ENCODE measurements around the gene NOS3. TPM values are rescaled to one million over a fixed set of nuclear protein-coding genes. Genes with fewer than 3 reads are reported as not detected.

The NOS3 gene
- total and polyA plus RNA-seq, 9 of the 15 experiments (the other 6 are each of a cell fraction or from before 2014, with no cell fraction given) = 1.1 to 121 (median 23.6) TPM

GRCh38 chr7:150994838-150995510 is 4.2 kb downstream of the NOS3 start (continued):
- no peak for TF ChIP-seq CREB3L1 (IDR thresholded peaks at IDR 0.05; ENCODE audit: borderline replicate concordance, low read depth)
- no peak for TF ChIP-seq ATF1 (CRISPR knock-in tag; IDR thresholded peaks at IDR 0.05)
- peak; percentile 15; the same call in 1 of the 2 replicates for TF ChIP-seq ATF1 (tag; IDR thresholded peaks at IDR 0.05)
- TF ChIP-seq ZNF431 (CRISPR knock-in tag; IDR thresholded peaks at IDR 0.05) = 0 out of 2 replicates have a peak, but pooled peaks have one; percentile 61
- no peak for TF ChIP-seq ZNF277 (CRISPR knock-in tag; IDR thresholded peaks at IDR 0.05; ENCODE audit: borderline replicate concordance)
- no peak for TF ChIP-seq FOXA1 (IDR thresholded peaks at IDR 0.05; ENCODE audit: borderline replicate concordance)
- TF ChIP-seq ATF2 (CRISPR knock-in tag; IDR thresholded peaks at IDR 0.05) = no peak
- 0 out of 2 replicates have a peak, but pooled peaks have one; percentile 68 for TF ChIP-seq ATF6 (CRISPR knock-in tag; IDR thresholded peaks at IDR 0.05)
- TF ChIP-seq PCBP1 (IDR thresholded peaks at IDR 0.05; ENCODE audit: low read depth, low read length, poor library complexity, severe bottlenecking) = no peak
- TF ChIP-seq ELK3 (CRISPR knock-in tag; IDR thresholded peaks at IDR 0.05) = no peak
- no peak for TF ChIP-seq ZFP36 (IDR thresholded peaks at IDR 0.05; ENCODE audit: low read depth, low read length, partially characterized antibody)
- no peak for TF ChIP-seq ILF3 (IDR thresholded peaks at IDR 0.05; ENCODE audit: borderline replicate concordance)
- TF ChIP-seq OTX1 (CRISPR knock-in tag; IDR thresholded peaks at IDR 0.05) = no peak
- TF ChIP-seq ZNF263 (CRISPR knock-in tag; IDR thresholded peaks at IDR 0.05; ENCODE audit: borderline replicate concordance) = peak; percentile 69
- no peak for TF ChIP-seq DDX20 (tag; IDR thresholded peaks at IDR 0.05; ENCODE audit: low read depth)
- 0 out of 4 replicates have a peak, but pooled peaks of 1 of the 2 experiments have one; percentile 11 for TF ChIP-seq MNT (conservative IDR thresholded peaks at IDR 0.05)
- TF ChIP-seq SP2 (IDR thresholded peaks at IDR 0.05; ENCODE audit: extremely low read depth, low read depth, low read length, poor library complexity, severe bottlenecking) = no peak
- no peak for TF ChIP-seq ZNF780A (CRISPR knock-in tag; IDR thresholded peaks at IDR 0.05)

Measured in K562 (cell line).